Gastrocnemius medialis (tissue), 4 donors: ENCODE measurements around the gene TRIM47.

Source experiments
- CTCF ChIP-seq, 5 experiments: fragments of 450-650 bp in 3 of 5; fragments of 200-600 bp in 2 of 5; sonication (generic) in 2 of 5; IDR thresholded peaks in 4 of 5; conservative IDR thresholded peaks in 1 of 5; 1 replicate in 4 of 5; 2 replicates in 1 of 5; pipeline ENCODE4 v1.5.1; 2016 to 2019; ENCODE audit warnings: antibody characterized with exemption in 5 of 5, mild to moderate bottlenecking in 3 of 5, moderate library complexity in 3 of 5
- POLR2A ChIP-seq, 2 donors: fragments of 450-650 bp; IDR thresholded peaks; one replicate each; pipeline ENCODE4 v1.6.1; 2017; ENCODE audit warnings: antibody characterized with exemption in 2 of 2, mild to moderate bottlenecking in 2 of 2, moderate library complexity in 2 of 2

GRCh38 chr17:75842963-75843576, 35.3 kb downstream of the TRIM47 start:
- TF ChIP-seq CTCF (IDR thresholded peaks at IDR 0.05 in 4 of 5, conservative IDR thresholded peaks at IDR 0.05 in 1 of 5) (no peak), POLR2A (IDR thresholded peaks at IDR 0.05) (no peak)
